K562 (cell line): ENCODE data around the gene C2CD2. TPM values are rescaled to one million over a fixed set of nuclear protein-coding genes. Genes with fewer than 3 reads are reported as not detected.

Experiments
- ATAC-seq: fragments of 200-7000 bp; cut with Tn5 transposase; 3 replicates; pipeline ENCODE4 v1.9.1; 2020; ENCODE audit warnings: moderate library complexity
- BruUV-seq: library from RNA; stranded (reverse); fragments of 400-500 nt; replicated peaks from 2 replicates; lab custom pipeline; 2021; lab: Mats Ljungman, UMichigan
- CTCF ChIA-PET: fragments of 300-600 bp; formaldehyde crosslinking; extraction: SDS; loops from one replicate; lab custom pipeline; 2021; ENCODE audit warnings: low intra/inter-chr PET ratio; lab: Yijun Ruan, JAX
- POLR2A ChIA-PET: fragments of 300-600, 350-650 bp; sonication (Branson Sonifier 250); formaldehyde crosslinking; extraction: SDS; loops from one replicate; lab custom pipeline; 2021; ENCODE audit warnings: antibody characterized with exemption, inconsistent platforms; lab: Yijun Ruan, JAX
- DNase-seq, 4 experiments: peaks; one replicate each; pipeline versions ENCODE4 v3.0.0 to v3.0.0-alpha.2; 2011 to 2018; ENCODE audit warnings: low spot score in 3 of 4, mixed read lengths in 3 of 4; ENCODE audit errors: extremely low read depth in 1 of 4
- FAIRE-seq: peaks from 2 replicates; lab custom pipeline; 2011; peaks lifted over from hg19 to GRCh38; lab: Jason Lieb, UNC
- H2AFZ ChIP-seq: 2 replicates; pipeline ENCODE4 v1.6.0; 2011; ENCODE audit warnings: low read depth, low read length, control low read depth, inconsistent platforms
- H3K27ac ChIP-seq: fragments of 200-600 bp; 3 replicates; pipeline ENCODE4 v1.8.0; 2011; ENCODE audit warnings: low read depth, mild to moderate bottlenecking, control low read depth, inconsistent platforms, low read length, moderate library complexity, mixed read lengths; ENCODE audit errors: extremely low read depth
- H3K27me3 ChIP-seq, 2 experiments: fragments of 300-600 bp in 1 of 2; 2 replicates in 1 of 2; 3 replicates in 1 of 2; pipeline versions ENCODE4 v1.6.0 to v1.8.0; 2011; ENCODE audit warnings: inconsistent platforms in 2 of 2, low read length in 2 of 2, mild to moderate bottlenecking in 1 of 2, mixed read lengths in 1 of 2, moderate library complexity in 1 of 2; ENCODE audit not compliant: control insufficient read depth in 2 of 2, insufficient read depth in 2 of 2
- H3K36me3 ChIP-seq: fragments of 300-600 bp; 3 replicates; pipeline ENCODE4 v1.8.0; 2011; ENCODE audit warnings: mild to moderate bottlenecking, low read length, inconsistent platforms; ENCODE audit not compliant: control insufficient read depth, insufficient read depth
- H3K4me1 ChIP-seq, 2 experiments: fragments of 200-600 bp in 1 of 2; replicated peaks in 1 of 2; 2 replicates in 1 of 2; 3 replicates in 1 of 2; pipeline versions ENCODE4 v1.5.1 to v1.8.0; 2011; ENCODE audit warnings: inconsistent platforms in 2 of 2, low read length in 2 of 2, mild to moderate bottlenecking in 1 of 2, mixed read lengths in 1 of 2, moderate library complexity in 1 of 2; ENCODE audit not compliant: control insufficient read depth in 2 of 2, insufficient read depth in 2 of 2
- H3K4me2 ChIP-seq: 2 replicates; pipeline ENCODE4 v1.6.1; 2011; ENCODE audit warnings: low read length, control low read depth, inconsistent platforms, mixed read lengths; ENCODE audit not compliant: insufficient read depth
- H3K4me3 ChIP-seq: fragments of 200-600 bp; sonication (generic), shearing (Covaris generic); 2 replicates; pipeline ENCODE4 v1.5.1; 2016; ENCODE audit warnings: control low read depth, inconsistent platforms
- H3K79me2 ChIP-seq: fragments of 200-600 bp; 3 replicates; pipeline ENCODE4 v1.8.0; 2011; ENCODE audit warnings: low read length, inconsistent platforms; ENCODE audit not compliant: control insufficient read depth, insufficient read depth
- H3K9ac ChIP-seq, 2 experiments: 2 replicates each; pipeline versions ENCODE4 v1.6.0 to v1.6.1; 2011; ENCODE audit warnings: low read depth in 2 of 2, low read length in 2 of 2, control low read depth in 1 of 2, inconsistent platforms in 1 of 2, mild to moderate bottlenecking in 1 of 2, mixed read lengths in 1 of 2; ENCODE audit not compliant: insufficient read depth in 1 of 2
- H3K9me1 ChIP-seq: one replicate; pipeline ENCODE4 v1.6.0; 2011; ENCODE audit warnings: inconsistent platforms, mild to moderate bottlenecking, low read length, moderate library complexity; ENCODE audit not compliant: control insufficient read depth, insufficient read depth
- H3K9me3 ChIP-seq: replicated peaks from 2 replicates; pipeline ENCODE4 v1.5.1; 2011; ENCODE audit warnings: low read depth, low read length, inconsistent platforms; ENCODE audit not compliant: control insufficient read depth, insufficient read depth
- H4K20me1 ChIP-seq: replicated peaks from 2 replicates; pipeline ENCODE4 v1.6.1; 2011; ENCODE audit warnings: low read length, inconsistent platforms, mixed read lengths; ENCODE audit not compliant: control insufficient read depth, insufficient read depth
- HMGXB4 ChIP-seq: sonication (generic); formaldehyde crosslinking; IDR thresholded peaks from 2 replicates; pipeline ENCODE4 v1.8.1; 2023; ENCODE audit warnings: mild to moderate bottlenecking, missing genetic modification reagents
- HOMEZ ChIP-seq: fragments of 250-450 bp; sonication (Bioruptor Pico); IDR thresholded peaks from 2 replicates; pipeline ENCODE4 v1.4.0; 2020; ENCODE audit warnings: mild to moderate bottlenecking, moderate library complexity
- MCM2 ChIP-seq: fragments of 450-650 bp; IDR thresholded peaks from 2 replicates; pipeline ENCODE4 v1.6.1; 2017; ENCODE audit warnings: low read depth, mild to moderate bottlenecking
- MCM3 ChIP-seq: fragments of 450-650 bp; IDR thresholded peaks from 2 replicates; pipeline ENCODE4 v1.6.1; 2016
- PYGO2 ChIP-seq: fragments of 450-650 bp; IDR thresholded peaks from 2 replicates; pipeline ENCODE4 v1.6.1; 2016; ENCODE audit warnings: mild to moderate bottlenecking, missing genetic modification characterization, moderate library complexity, missing compliant biosample characterization
- RAD21 ChIP-seq, 2 experiments: fragments of 250-450 bp in 1 of 2; fragments of 450-650 bp in 1 of 2; sonication (Bioruptor Pico) in 1 of 2; formaldehyde crosslinking in 1 of 2; IDR thresholded peaks in 1 of 2; conservative IDR thresholded peaks in 1 of 2; 2 replicates each; pipeline versions ENCODE4 v1.4.0 to v1.8.0; 2020 to 2022; ENCODE audit warnings: mild to moderate bottlenecking in 2 of 2, moderate library complexity in 1 of 2
- REST ChIP-seq, 2 experiments: fragments of 450-650 bp; formaldehyde crosslinking in 1 of 2; IDR thresholded peaks; 2 replicates each; pipeline versions ENCODE4 v1.4.0 to v1.6.1; 2014 to 2020; ENCODE audit warnings: mild to moderate bottlenecking in 2 of 2, borderline replicate concordance in 1 of 2, low read depth in 1 of 2
- SAFB ChIP-seq: fragments of 200-400 bp; formaldehyde crosslinking; IDR thresholded peaks from 2 replicates; pipeline ENCODE4 v1.6.1; 2017; ENCODE audit warnings: low read depth, low read length, borderline replicate concordance
- ZNF134 ChIP-seq: fragments of 250-450 bp; sonication (Bioruptor Pico); conservative IDR thresholded peaks from 2 replicates; pipeline ENCODE4 v1.4.0; 2020
- WGBS: fragments of 100-300 bp; shearing (Covaris generic); methylation state at CpG from one replicate; pipeline ENCODE4 v1.1.6; 2016; ENCODE audit warnings: low coverage, mixed read lengths; ENCODE audit not compliant: insufficient coverage; ENCODE audit errors: missing lambda C conversion rate; 5-methylcytosine and 5-hydroxymethylcytosine counted together
- in situ Hi-C: fragments of 300-500 bp; cut with MboI; formaldehyde crosslinking; loops from 4 replicates; pipeline ENCODE4 v1.15.0; 2018; ENCODE audit warnings: inconsistent platforms, mixed read lengths
- intact Hi-C: fragments of 100-400 bp; cut with micrococcal nuclease; formaldehyde crosslinking; loops from 2 replicates; pipeline ENCODE4 v1.14.2; 2022
- polyA plus RNA-seq, 8 experiments: library from polyadenylated mRNA; depleted of rRNA in 4 of 8; stranded (reverse) in 5 of 8; unstranded in 3 of 8; fragments of >200 nt; fragmentation: Nextera tagmentation in 2 of 8; fragmentation: Illumina TruSeq in 1 of 8; extraction: Ambion mirVana in 2 of 8; extraction: Trizol in 1 of 8; gene quantifications; 2 replicates each; pipeline versions ENCODE4 v1.2.1 to v1.2.3, GENCODE V29; 2011 to 2014; ENCODE audit warnings: inconsistent platforms in 1 of 8, missing spikeins in 1 of 8
- total RNA-seq, 7 experiments: library from RNA; depleted of rRNA in 6 of 7; stranded (reverse); fragments of >200 nt in 6 of 7; fragmentation: Illumina TruSeq in 2 of 7; extraction: Trizol in 2 of 7; gene quantifications; 2 replicates each; pipeline versions ENCODE4 v1.2.1 to v1.2.3, GENCODE V29; 2011 to 2021; ENCODE audit warnings: low replicate concordance in 1 of 7

C2CD2 gene
- total and polyA plus RNA-seq, 9 of the 15 experiments (the other 6 are each of a cell fraction or from before 2014, with no cell fraction given), result 1.3 to 21.6 (median 12.1) TPM

- DNase-seq (peak in 1 of 4 experiments; percentile 16), ATAC-seq (peak; percentile 53; the same call in 2 of the 3 replicates), FAIRE-seq (peak; percentile 29)
- H3K9me3 ChIP-seq, result no peaks in the 10 kb centered on the region
- no peaks in the 10 kb centered on the region for H3K27me3 ChIP-seq
- H3K9ac ChIP-seq, result no peak overlapping the region
- in situ Hi-C loops (no loop called here), intact Hi-C loops (loop anchor here (2.0 kb wide), 1 partner anchor 100 kb away; no protein-coding TSS in a partner anchor)
- peaks cover 0 to 3% of the 10 kb centered on the region in 2 experiments; a peak in 1 of 5 replicates for H3K4me1 ChIP-seq
- no peaks in the 10 kb centered on the region for H3K79me2 ChIP-seq
- no peak overlapping the region for H3K27ac ChIP-seq
- no peaks in the 10 kb centered on the region; the same call in 1 of the 2 replicates for H4K20me1 ChIP-seq
- no peak overlapping the region for H3K4me3 ChIP-seq
- no peaks in the 10 kb centered on the region for H3K9me1 ChIP-seq
- no TSS peak for BruUV-seq
- no peak overlapping the region for H2AFZ ChIP-seq
- ChIA-PET POLR2A (interaction anchor here (0.7 kb wide), 1 partner anchor 128 kb away, joined by 3 read pairs; no protein-coding TSS in a partner anchor), CTCF (interaction anchor here (0.6 to 1.9 kb wide), 2 partner anchors 9 to 101 kb away, joined by 3 to 10 read pairs; no protein-coding TSS in a partner anchor)
- no peak overlapping the region for H3K4me2 ChIP-seq
- 73% methylated on average over 3 of the region's 3 CpGs for WGBS
- H3K36me3 ChIP-seq, result peaks cover 48% of the 10 kb centered on the region
- TF ChIP-seq ZNF134 (CRISPR knock-in tag), result peak; percentile 59; the same call in 1 of the 2 replicates
- TF ChIP-seq HMGXB4 (CRISPR knock-in tag), result no peak
- TF ChIP-seq HOMEZ (CRISPR knock-in tag), result no peak
- no peak for TF ChIP-seq PYGO2 (tag)
- no peak for TF ChIP-seq MCM3
- TF ChIP-seq SAFB, result no peak
- peak; percentile 31 to 56; a peak in 3 of 4 replicates for TF ChIP-seq RAD21 (CRISPR knock-in tag; conservative IDR thresholded peaks at IDR 0.05 in 1 of 2, IDR thresholded peaks at IDR 0.05 in 1 of 2)
- TF ChIP-seq MCM2, result no peak
- peak; percentile 23; the same call in 1 of the 2 replicates for TF ChIP-seq REST (IDR thresholded peaks at IDR 0.05; ENCODE audit: borderline replicate concordance)
- TF ChIP-seq REST (CRISPR knock-in tag; IDR thresholded peaks at IDR 0.05; ENCODE audit: low read depth), result no peak
Observed at GRCh38 chr21:41916888-41917433, 36.9 kb downstream of the C2CD2 start.
